Measurements from ENCODE around the gene KAT6B.

The KAT6B gene

DNA sequence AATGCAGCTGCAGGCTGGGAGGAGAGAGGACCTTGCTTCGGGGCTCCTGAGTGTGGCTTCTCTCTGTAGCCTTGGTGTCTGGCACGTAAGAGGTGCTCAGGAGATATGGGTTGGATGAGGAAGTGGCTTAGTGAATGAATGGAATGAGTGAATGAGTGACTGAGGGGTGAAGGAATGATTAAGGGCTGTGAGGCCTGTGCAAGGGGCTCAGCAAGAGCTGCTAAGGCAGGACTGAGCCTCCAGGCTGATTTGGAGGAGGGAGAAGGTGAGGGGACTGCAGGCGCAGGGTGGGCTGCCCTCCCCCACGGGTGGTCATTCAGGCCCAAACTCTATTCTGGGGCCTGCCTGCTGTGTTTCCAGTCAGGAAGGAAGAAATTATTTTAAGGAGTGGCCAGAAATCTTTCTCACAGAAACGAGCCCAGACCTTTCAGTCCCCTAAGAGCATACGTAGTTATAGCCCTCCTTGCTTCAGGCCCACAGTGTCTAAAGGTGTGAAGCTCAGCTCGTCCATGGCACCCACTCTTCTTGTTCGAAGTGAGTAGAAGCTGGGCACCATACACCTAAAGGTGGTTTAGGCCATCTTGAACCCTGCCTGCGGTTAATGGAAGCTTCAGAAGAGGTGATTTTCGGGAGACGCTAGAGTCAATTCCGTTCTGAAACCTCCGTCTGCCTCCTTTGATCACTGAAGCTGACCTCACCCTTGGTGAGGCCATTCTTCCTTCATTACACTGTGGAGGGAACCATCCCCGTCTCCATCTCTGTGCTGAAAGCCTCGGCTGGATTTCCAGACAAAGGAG lies 235.5 kb downstream of the KAT6B start:
- in situ Hi-C loops (cut with MboI; ENCODE audit: low sequenced_read_pairs), result no loop called here

DNA sequence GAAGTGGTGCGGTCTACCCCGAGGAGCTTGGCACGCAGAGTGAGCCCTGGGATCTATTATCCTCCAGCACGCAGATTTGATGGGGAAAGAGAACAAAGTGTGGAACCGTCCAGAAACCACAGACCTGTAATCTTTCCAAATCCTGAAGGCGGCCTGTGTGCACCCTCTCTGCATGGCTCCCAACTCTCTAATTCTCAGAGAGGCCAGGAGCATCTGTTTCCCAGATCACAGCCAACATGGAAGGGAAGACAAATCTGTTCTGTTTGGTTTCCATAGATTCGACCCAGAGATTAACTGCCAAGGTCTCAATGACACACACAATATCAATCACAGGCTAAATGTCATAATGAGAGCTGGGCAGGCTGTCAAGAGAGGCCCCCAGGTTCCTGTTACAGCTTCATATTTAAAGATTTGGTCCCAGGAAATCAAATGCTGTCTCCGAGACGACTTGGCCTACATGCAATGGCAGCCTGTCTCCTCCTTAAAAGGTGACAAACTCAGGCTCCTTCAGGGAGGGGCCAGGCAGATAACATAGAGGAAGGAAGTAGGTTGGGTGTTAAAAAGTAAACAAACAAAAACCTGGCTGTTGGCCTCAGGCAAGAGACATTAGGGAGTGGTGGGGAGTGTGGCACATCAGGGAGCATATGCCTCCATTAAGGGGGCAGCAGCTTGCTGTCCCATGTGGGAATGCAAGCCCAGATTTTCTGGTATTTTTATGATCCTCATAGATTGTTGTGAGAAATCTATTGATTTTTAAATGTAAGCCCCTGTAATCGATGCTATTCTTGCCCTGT lies 236.3 kb downstream of the KAT6B start:
- in situ Hi-C loops (cut with MboI; ENCODE audit: low sequenced_read_pairs), result no loop called here

- in situ Hi-C loops (cut with MboI; ENCODE audit: low sequenced_read_pairs), result no loop called here
Measured at GRCh38 chr10:75063461-75064230, 237.2 kb downstream of the KAT6B start.

DNA sequence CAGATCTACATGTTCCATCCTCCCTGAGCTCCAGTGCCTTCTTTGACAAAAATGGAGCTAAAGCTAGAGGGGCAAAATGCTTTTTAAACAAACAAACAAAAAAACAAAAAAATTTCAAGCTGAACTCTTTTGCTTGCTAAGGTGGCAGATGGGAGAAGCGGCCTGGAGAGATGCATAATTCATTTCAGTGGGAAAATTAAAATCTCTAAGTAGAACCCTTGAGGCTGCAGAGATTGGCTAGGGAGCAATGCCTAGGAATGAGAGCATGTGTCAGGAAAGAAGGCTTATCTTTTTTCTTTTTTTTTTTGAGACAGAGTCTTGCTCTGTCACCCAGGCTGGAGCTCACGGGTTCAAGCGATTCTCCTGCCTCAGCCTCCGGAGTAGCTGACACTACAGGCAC lies 238.7 kb downstream of the KAT6B start:
- in situ Hi-C loops (cut with MboI; ENCODE audit: low sequenced_read_pairs), result no loop called here

DNA sequence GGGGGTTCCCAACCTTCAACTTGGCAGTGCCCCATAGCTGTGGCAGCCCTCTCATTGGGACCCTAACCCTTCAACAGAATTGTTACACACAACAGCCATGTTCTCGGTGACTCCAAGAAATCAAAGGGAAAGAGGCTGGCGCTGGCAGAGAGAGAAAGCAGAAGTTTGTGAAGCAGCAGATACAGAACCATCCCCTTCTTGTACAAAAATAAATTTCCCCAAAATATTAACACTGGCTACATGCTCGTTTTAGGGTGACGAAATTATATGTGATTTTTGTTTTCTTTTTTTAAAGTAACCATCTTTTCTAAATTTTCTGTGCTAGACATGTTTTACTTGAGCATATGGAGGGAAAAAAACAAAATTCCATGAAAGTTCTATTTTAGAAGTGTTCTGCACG lies 239.9 kb downstream of the KAT6B start:
- in situ Hi-C loops (cut with MboI; ENCODE audit: low sequenced_read_pairs), result no loop called here

GRCh38 chr10:75067272-75067671 lies 240.9 kb downstream of the KAT6B start:
- in situ Hi-C loops (cut with MboI; ENCODE audit: low sequenced_read_pairs), result no loop called here

DNA sequence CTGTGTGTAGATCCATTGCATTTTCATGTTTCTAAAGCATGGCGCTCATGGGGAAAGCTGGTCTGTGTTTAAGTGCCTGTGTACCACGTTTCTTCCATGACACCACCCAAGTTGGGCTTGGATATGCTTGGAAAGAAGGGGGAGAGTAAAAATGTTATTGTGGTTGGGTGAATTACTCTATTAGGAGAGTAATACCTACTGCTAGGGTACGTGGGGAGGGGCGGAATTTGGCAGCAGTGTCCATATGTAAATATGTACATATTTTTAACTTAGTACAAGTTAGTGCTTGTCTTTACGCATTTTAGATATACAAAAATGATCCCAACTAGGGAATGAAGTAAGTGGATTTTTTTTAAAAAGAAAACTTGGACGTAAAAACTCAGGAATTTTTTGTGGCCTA lies 242.1 kb downstream of the KAT6B start:
- in situ Hi-C loops (cut with MboI; ENCODE audit: low sequenced_read_pairs), result no loop called here

GRCh38 chr10:75070476-75070875 lies 244.1 kb downstream of the KAT6B start:
- in situ Hi-C loops (cut with MboI; ENCODE audit: low sequenced_read_pairs), result no loop called here

DNA sequence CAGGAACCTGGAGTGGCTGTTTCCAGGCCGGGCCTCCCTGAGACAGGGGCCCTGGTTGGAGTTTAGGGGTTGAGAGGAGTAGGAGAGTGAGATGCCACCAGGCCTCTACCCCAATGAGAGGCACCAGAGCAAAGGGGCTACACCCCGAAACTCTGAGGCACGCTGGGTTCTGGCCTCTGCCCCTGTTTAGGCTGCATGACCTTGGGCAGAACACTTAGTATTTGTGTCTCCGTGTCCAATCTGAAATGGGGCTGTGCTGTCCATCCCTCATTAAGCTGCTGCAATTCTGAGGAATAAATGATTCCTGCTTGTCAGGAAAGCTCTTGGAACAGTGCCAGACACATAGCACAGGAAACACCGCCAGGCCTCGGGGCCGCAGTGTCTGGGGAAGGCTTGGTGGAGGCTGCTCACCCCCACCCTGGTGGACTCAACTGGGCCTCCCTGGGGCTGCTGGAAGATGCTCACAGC lies 244.6 kb downstream of the KAT6B start:
- in situ Hi-C loops (cut with MboI; ENCODE audit: low sequenced_read_pairs), result no loop called here

- in situ Hi-C loops (cut with MboI; ENCODE audit: low sequenced_read_pairs), result no loop called here
Measured at GRCh38 chr10:75071756-75072155, 245.4 kb downstream of the KAT6B start.

DNA sequence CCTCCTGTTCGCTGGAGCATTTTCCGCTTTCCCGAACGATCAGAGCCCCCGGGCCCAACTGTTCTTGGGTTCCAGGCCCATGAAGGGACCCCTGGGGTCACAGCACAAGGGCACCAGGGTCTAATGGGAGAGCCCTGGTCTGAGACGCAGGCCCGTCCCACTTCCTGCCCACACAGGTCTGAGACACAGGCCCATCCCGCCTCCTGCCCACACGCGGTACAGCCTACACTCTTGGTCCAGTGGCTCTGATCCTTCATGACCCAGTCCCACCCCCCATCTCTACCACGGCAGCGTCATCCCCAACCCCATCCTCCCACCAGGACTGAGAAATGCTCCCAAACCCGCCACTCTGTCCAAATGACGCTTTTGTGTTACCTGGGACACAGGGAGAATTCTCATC lies 246.3 kb downstream of the KAT6B start:
- in situ Hi-C loops (cut with MboI; ENCODE audit: low sequenced_read_pairs), result no loop called here

- in situ Hi-C loops (cut with MboI; ENCODE audit: low sequenced_read_pairs), result no loop called here
Measured at GRCh38 chr10:75073442-75073841, 247.0 kb downstream of the KAT6B start.

DNA sequence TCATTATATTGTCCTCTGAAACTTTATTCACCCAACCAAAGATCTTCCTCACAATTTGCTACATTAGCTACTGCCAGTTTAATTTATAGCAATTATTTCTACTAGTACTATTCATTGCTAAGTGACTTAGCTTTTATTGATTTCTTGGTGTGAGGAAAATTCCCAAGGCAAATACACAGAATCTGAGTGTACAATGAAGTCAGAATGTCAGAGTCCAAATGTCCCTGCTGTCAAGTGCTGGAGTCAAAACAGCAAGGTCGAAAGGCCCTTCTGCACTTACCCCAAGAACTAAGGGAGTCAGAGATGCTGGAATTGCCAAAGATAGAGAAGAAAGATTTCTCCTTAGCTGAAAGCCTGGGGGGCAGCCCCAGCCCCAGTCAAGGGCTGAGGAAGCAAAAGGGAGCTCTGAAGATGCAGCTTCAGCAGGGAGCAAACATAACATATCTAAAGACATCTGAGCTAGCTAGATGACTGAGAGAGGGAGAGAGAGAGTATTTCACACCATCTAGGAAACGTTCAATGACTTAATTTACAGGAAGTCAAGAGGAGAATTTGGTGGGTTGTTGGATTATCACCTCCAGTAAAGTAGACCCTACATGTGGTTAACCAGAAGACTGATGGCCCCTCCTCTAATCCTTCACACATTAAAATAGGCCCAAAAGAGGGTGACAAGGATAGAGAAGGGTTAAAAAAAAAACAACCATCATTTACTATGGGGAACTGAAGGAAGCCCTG lies 248.5 kb downstream of the KAT6B start:
- in situ Hi-C loops (cut with MboI; ENCODE audit: low sequenced_read_pairs), result no loop called here

DNA sequence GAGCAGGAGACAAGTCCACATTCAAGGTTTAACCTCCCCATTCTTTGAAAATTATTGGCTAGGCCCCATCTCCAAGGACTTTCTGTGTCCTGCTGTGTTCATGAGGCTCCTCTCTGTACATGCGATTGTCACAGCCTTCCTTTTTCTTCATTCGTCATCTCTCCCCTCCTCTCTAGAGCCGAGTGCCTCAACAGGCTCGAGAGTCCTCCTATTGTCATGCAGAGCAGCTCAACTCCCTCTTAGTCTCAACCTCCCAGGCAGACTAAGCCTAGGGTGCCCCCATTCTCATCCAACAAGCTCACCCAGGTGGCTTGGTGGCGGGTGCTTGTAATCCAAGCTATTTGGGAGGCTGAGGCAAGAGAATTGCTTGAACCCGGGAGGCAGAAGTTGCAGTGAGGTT lies 249.9 kb downstream of the KAT6B start:
- in situ Hi-C loops (cut with MboI; ENCODE audit: low sequenced_read_pairs), result no loop called here

GRCh38 chr10:75079436-75080083 lies 253.2 kb downstream of the KAT6B start:
- in situ Hi-C loops (cut with MboI; ENCODE audit: low sequenced_read_pairs), result no loop called here

- in situ Hi-C loops (cut with MboI; ENCODE audit: low sequenced_read_pairs), result no loop called here
Measured at GRCh38 chr10:75080554-75080953, 254.2 kb downstream of the KAT6B start.

GRCh38 chr10:75081379-75081778 lies 255.0 kb downstream of the KAT6B start:
- in situ Hi-C loops (cut with MboI; ENCODE audit: low sequenced_read_pairs), result no loop called here
